HS-5 (cell line): ENCODE measurements around the gene TET2.

Experiments
- DNase-seq: peaks from one replicate; pipeline ENCODE4 v3.0.0-alpha.2; 2012; ENCODE audit warnings: low read depth

TET2 gene

GRCh38 chr4:105146276-105147015 lies at the start of gene TET2:
TSS of gene TET2 (plus strand) at chr4:105146876. CDS start at chr4:105233943, 87,067 bp downstream.
- peak; percentile 56 for DNase-seq

- DNase-seq, result no peak
Observed at GRCh38 chr4:105102016-105102415, 44.7 kb upstream of the TET2 start.

GRCh38 chr4:105106426-105106825 lies 40.2 kb upstream of the TET2 start:
- no peak for DNase-seq

- no peak for DNase-seq
Observed at GRCh38 chr4:105107095-105107856, 39.4 kb upstream of the TET2 start.

- DNase-seq, result no peak
Observed at GRCh38 chr4:105108971-105109370, 37.7 kb upstream of the TET2 start.

GRCh38 chr4:105112274-105112673 lies 34.4 kb upstream of the TET2 start:
- DNase-seq, result no peak

GRCh38 chr4:105113800-105114199 lies 32.9 kb upstream of the TET2 start:
- no peak for DNase-seq

GRCh38 chr4:105116616-105117319 lies 29.9 kb upstream of the TET2 start:
- no peak for DNase-seq

GRCh38 chr4:105119356-105119755 lies 27.3 kb upstream of the TET2 start:
- no peak for DNase-seq

GRCh38 chr4:105120626-105121025 lies 26.1 kb upstream of the TET2 start:
- no peak for DNase-seq

GRCh38 chr4:105122350-105122749 lies 24.3 kb upstream of the TET2 start:
- peak; percentile 33 for DNase-seq

- DNase-seq, result no peak
Observed at GRCh38 chr4:105126311-105127169, 20.1 kb upstream of the TET2 start.

GRCh38 chr4:105127170-105127445 lies 19.6 kb upstream of the TET2 start:
- no peak for DNase-seq

- no peak for DNase-seq
Observed at GRCh38 chr4:105128208-105128607, 18.5 kb upstream of the TET2 start.

GRCh38 chr4:105129286-105130040 lies 17.2 kb upstream of the TET2 start:
- no peak for DNase-seq

GRCh38 chr4:105130945-105131344 lies 15.7 kb upstream of the TET2 start:
- no peak for DNase-seq

- DNase-seq, result no peak
Observed at GRCh38 chr4:105133976-105134375, 12.7 kb upstream of the TET2 start.

- no peak for DNase-seq
Observed at GRCh38 chr4:105135785-105136184, 10.9 kb upstream of the TET2 start.

- DNase-seq, result no peak
Observed at GRCh38 chr4:105137121-105137875, 9.4 kb upstream of the TET2 start.

GRCh38 chr4:105139646-105140045 lies 7.0 kb upstream of the TET2 start:
- no peak for DNase-seq
